B cell (primary cell): ENCODE results near the gene BMP6. TPM values are rescaled to one million over a fixed set of nuclear protein-coding genes. Genes with fewer than 3 reads are reported as not detected.

Experiments
- ATAC-seq: fragments of 200-7000 bp; cut with Tn5 transposase; one replicate; pipeline ENCODE4 v1.10.0; 2021; ENCODE audit warnings: low read depth, mild to moderate bottlenecking, moderate number of reproducible peaks, moderate library complexity
- CTCF ChIA-PET: fragments of 350-600 bp; sonication (Branson Sonifier 250); formaldehyde crosslinking; loops from one replicate; lab custom pipeline; 2021; ENCODE audit warnings: antibody characterized with exemption, inconsistent platforms; lab: Charles Lee
- POLR2A ChIA-PET: fragments of 350-600 bp; sonication (Branson Sonifier 250); formaldehyde crosslinking; loops from one replicate; lab custom pipeline; 2021; ENCODE audit warnings: antibody characterized with exemption; lab: Charles Lee
- DNase-seq: peaks from one replicate; pipeline ENCODE4 v3.0.0; 2013
- H2AFZ ChIP-seq: 2 replicates; pipeline ENCODE4 v1.6.1; 2012; ENCODE audit warnings: mild to moderate bottlenecking, low read depth, low read length; ENCODE audit not compliant: insufficient read depth, poor library complexity, severe bottlenecking
- H3K27ac ChIP-seq, 2 donors: 1 replicate in 1 of 2; 2 replicates in 1 of 2; pipeline ENCODE4 v1.5.1; 2012 to 2013; ENCODE audit warnings: low read length in 2 of 2, mild to moderate bottlenecking in 2 of 2, moderate library complexity in 1 of 2
- H3K27me3 ChIP-seq, 4 experiments: fragments of 200-600 bp in 1 of 4; sonication (generic) in 1 of 4; replicated peaks in 1 of 4; 1 replicate in 2 of 4; 2 replicates in 2 of 4; pipeline versions ENCODE4 v1.6.1 to v1.7.0; 2013 to 2016; ENCODE audit warnings: low read length in 3 of 4, mild to moderate bottlenecking in 2 of 4, mixed read lengths in 1 of 4, moderate library complexity in 1 of 4; ENCODE audit not compliant: insufficient read depth in 4 of 4, control insufficient read depth in 3 of 4; ENCODE audit errors: control extremely low read depth in 1 of 4
- H3K36me3 ChIP-seq, 2 experiments: replicated peaks in 1 of 2; 1 replicate in 1 of 2; 2 replicates in 1 of 2; pipeline versions ENCODE4 v1.6.1 to v1.7.1; 2013; ENCODE audit warnings: low read length in 1 of 2; ENCODE audit not compliant: insufficient read depth in 2 of 2, control insufficient read depth in 1 of 2; ENCODE audit errors: control extremely low read depth in 1 of 2, extremely low read depth in 1 of 2
- H3K4me1 ChIP-seq, 2 donors: fragments of 200-600 bp in 1 of 2; sonication (generic) in 1 of 2; 1 replicate in 1 of 2; 2 replicates in 1 of 2; pipeline versions ENCODE4 v1.5.1 to v1.6.1; 2013 to 2017; ENCODE audit warnings: low read length in 2 of 2; ENCODE audit not compliant: control insufficient read depth in 2 of 2, insufficient read depth in 2 of 2
- H3K4me2 ChIP-seq: replicated peaks from 2 replicates; pipeline ENCODE3; 2012; ENCODE audit warnings: mild to moderate bottlenecking, low read depth, low read length; ENCODE audit not compliant: poor library complexity, severe bottlenecking
- H3K4me3 ChIP-seq, 5 experiments: fragments of 200-600 bp in 1 of 5; sonication (generic) in 1 of 5; 1 replicate in 3 of 5; 2 replicates in 2 of 5; pipeline versions ENCODE4 v1.5.1 to v1.7.0; 2011 to 2016; ENCODE audit warnings: low read length in 4 of 5, mild to moderate bottlenecking in 4 of 5, low read depth in 2 of 5, control low read depth in 1 of 5, moderate library complexity in 1 of 5; ENCODE audit not compliant: insufficient read depth in 1 of 5; ENCODE audit errors: control extremely low read depth in 1 of 5, extremely low read depth in 1 of 5
- H3K79me2 ChIP-seq: fragments of 200-600 bp; sonication (generic); one replicate; pipeline ENCODE4 v1.6.0; 2016; ENCODE audit warnings: low read length; ENCODE audit not compliant: control insufficient read depth, insufficient read depth
- H3K9ac ChIP-seq: fragments of 200-600 bp; sonication (generic); 2 replicates; pipeline ENCODE4 v1.6.1; 2017; ENCODE audit warnings: mild to moderate bottlenecking, low read length, moderate library complexity
- H3K9me3 ChIP-seq, 3 donors: one replicate each; pipeline versions ENCODE4 v1.6.1 to v1.7.1; 2013; ENCODE audit warnings: low read length in 2 of 3; ENCODE audit not compliant: control insufficient read depth in 2 of 3, insufficient read depth in 1 of 3; ENCODE audit errors: control extremely low read depth in 1 of 3
- H4K20me1 ChIP-seq: 2 replicates; pipeline ENCODE4 v1.6.0; 2012; ENCODE audit warnings: mild to moderate bottlenecking, low read length; ENCODE audit not compliant: insufficient read depth, control insufficient read depth, poor library complexity, severe bottlenecking
- H3K27ac Mint-ChIP-seq: one replicate; pipeline ENCODE4 v1.8.0; 2021; ENCODE audit warnings: mixed read lengths
- H3K27me3 Mint-ChIP-seq: one replicate; pipeline ENCODE4 v1.8.0; 2021; ENCODE audit warnings: mixed read lengths
- H3K4me1 Mint-ChIP-seq: one replicate; pipeline ENCODE4 v1.8.0; 2021; ENCODE audit warnings: mixed read lengths
- H3K4me3 Mint-ChIP-seq: one replicate; pipeline ENCODE4 v1.8.0; 2021; ENCODE audit warnings: mixed read lengths
- H3K9me3 Mint-ChIP-seq: one replicate; pipeline ENCODE4 v1.8.0; 2022; ENCODE audit warnings: mixed read lengths; ENCODE audit not compliant: insufficient read depth
- EZH2 ChIP-seq: IDR thresholded peaks from 2 replicates; pipeline ENCODE4 v1.6.1; 2012; ENCODE audit warnings: borderline replicate concordance, low read depth, mild to moderate bottlenecking, moderate library complexity, low read length; ENCODE audit not compliant: insufficient read depth, poor library complexity, severe bottlenecking
- WGBS: methylation state at CpG from one replicate; pipeline ENCODE4 v1.1.5; 2013; ENCODE audit warnings: missing lambda C conversion rate; ENCODE audit not compliant: insufficient coverage; 5-methylcytosine and 5-hydroxymethylcytosine counted together
- intact Hi-C: fragments of 100-400 bp; cut with micrococcal nuclease; formaldehyde crosslinking; loops from one replicate; pipeline ENCODE4 v1.10.0; 2022
- polyA plus RNA-seq: library from polyadenylated mRNA; depleted of rRNA; stranded (reverse); fragments of >200 nt; gene quantifications from 2 replicates; pipeline ENCODE4 v1.2.3, GENCODE V29; 2012
- total RNA-seq, 2 donors: library from RNA; stranded (reverse); fragments of 120-200 nt in 1 of 2; gene quantifications; 1 replicate in 1 of 2; 2 replicates in 1 of 2; pipeline versions ENCODE4 v1.2.3 to v1.2.4, GENCODE V29; 2013 to 2022
- TF ChIP-seq, protein P1 (sequence below): fragments of 200-600 bp; IDR thresholded peaks from one replicate; pipeline ENCODE4 v1.8.0; 2022; ENCODE audit warnings: antibody characterized with exemption, mild to moderate bottlenecking

BMP6 gene
- total and polyA plus RNA-seq, 2 donors (not counting 1 experiment from before 2014, with no cell fraction given): 0.43 to 2.9 TPM

DNA sequence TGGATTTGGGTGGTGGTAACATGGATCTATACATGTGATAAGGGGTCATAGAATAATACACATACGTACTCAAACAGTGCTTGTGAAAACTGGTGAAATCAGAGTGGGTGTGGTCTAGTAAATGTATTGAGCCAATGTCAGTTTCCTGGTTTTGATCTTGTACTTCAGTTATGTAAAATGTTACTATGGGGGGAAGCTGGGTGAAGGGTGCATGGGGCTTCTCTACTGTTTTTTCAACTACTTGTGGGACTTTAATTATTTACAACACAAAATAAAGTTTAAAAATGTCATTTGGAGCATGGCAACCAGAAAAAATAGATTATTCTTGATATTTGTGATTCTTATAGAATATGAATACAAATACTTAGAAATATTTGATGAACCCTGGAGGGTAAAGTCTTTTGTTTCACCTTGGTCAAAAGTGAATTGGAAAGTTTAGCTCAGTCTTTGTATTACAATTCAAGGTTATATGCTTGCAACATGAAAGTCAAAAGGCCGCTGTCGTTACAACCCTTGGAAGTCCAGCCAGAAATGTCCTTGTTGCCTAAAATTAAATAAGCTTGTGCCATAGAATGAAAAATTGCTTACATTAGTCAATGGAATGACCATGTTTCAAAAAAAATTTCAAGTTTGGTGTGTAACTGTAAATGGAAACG lies 110.6 kb downstream of the BMP6 start:
- no peak overlapping the region for H3K27ac ChIP-seq
- intact Hi-C loops: no loop called here
- no peak overlapping the region for H3K27ac Mint-ChIP-seq
- no peak for ATAC-seq
- peaks cover 0 to 3% (median 0%) of the 10 kb centered on the region in 3 donors for H3K9me3 ChIP-seq
- TF ChIP-seq, protein P1, sequence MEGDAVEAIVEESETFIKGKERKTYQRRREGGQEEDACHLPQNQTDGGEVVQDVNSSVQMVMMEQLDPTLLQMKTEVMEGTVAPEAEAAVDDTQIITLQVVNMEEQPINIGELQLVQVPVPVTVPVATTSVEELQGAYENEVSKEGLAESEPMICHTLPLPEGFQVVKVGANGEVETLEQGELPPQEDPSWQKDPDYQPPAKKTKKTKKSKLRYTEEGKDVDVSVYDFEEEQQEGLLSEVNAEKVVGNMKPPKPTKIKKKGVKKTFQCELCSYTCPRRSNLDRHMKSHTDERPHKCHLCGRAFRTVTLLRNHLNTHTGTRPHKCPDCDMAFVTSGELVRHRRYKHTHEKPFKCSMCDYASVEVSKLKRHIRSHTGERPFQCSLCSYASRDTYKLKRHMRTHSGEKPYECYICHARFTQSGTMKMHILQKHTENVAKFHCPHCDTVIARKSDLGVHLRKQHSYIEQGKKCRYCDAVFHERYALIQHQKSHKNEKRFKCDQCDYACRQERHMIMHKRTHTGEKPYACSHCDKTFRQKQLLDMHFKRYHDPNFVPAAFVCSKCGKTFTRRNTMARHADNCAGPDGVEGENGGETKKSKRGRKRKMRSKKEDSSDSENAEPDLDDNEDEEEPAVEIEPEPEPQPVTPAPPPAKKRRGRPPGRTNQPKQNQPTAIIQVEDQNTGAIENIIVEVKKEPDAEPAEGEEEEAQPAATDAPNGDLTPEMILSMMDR: no peak
- TF ChIP-seq EZH2: no peak
- H3K4me1 Mint-ChIP-seq: no peaks in the 10 kb centered on the region
- no peak overlapping the region for H3K4me3 ChIP-seq
- WGBS: 100% methylated on average over 3 of the region's 4 CpGs
- no peak for DNase-seq
- no peak overlapping the region for H3K4me2 ChIP-seq
- no peak overlapping the region for H2AFZ ChIP-seq
- CTCF ChIA-PET: no interaction called here
- H3K4me1 ChIP-seq: no peaks in the 10 kb centered on the region
- no peaks in the 10 kb centered on the region for H3K36me3 ChIP-seq
- POLR2A ChIA-PET: no interaction called here
- H4K20me1 ChIP-seq: no peaks in the 10 kb centered on the region
- no peak overlapping the region for H3K4me3 Mint-ChIP-seq
- no peak overlapping the region for H3K9ac ChIP-seq
- H3K27me3 ChIP-seq: peaks cover 0 to 3% (median 0%) of the 10 kb centered on the region in 4 experiments
- H3K79me2 ChIP-seq: no peaks in the 10 kb centered on the region
- no peaks in the 10 kb centered on the region for H3K9me3 Mint-ChIP-seq
- peaks cover 25% of the 10 kb centered on the region for H3K27me3 Mint-ChIP-seq

- H3K4me3 Mint-ChIP-seq: no peak overlapping the region
- no peak overlapping the region for H2AFZ ChIP-seq
- peaks cover 19% of the 10 kb centered on the region for H3K27me3 Mint-ChIP-seq
Observed at GRCh38 chr6:7841781-7842468, 116.0 kb downstream of the BMP6 start.

More at GRCh38 chr6:7841781-7842468, 116.0 kb downstream of the BMP6 start:
- Histone ChIP-seq H3K4me3 (no peak overlapping the region), H3K27me3 (peaks cover 0 to 3% (median 0%) of the 10 kb centered on the region in 4 experiments), H3K4me2 (no peak overlapping the region), H3K27ac (no peak overlapping the region), H3K36me3 (no peaks in the 10 kb centered on the region), H3K4me1 (no peaks in the 10 kb centered on the region), H3K9ac (no peak overlapping the region), H3K9me3 (peaks cover 0 to 6% (median 0%) of the 10 kb centered on the region in 3 donors), H3K79me2 (no peaks in the 10 kb centered on the region), H4K20me1 (no peaks in the 10 kb centered on the region)
- ATAC-seq (no peak), DNase-seq (no peak)
- WGBS: 88% methylated on average over 2 of the region's 3 CpGs
- ChIA-PET CTCF (no interaction called here), POLR2A (no interaction called here)
- Mint-ChIP-seq H3K9me3 (no peaks in the 10 kb centered on the region), H3K4me1 (no peaks in the 10 kb centered on the region), H3K27ac (no peak overlapping the region)
- intact Hi-C loops: no loop called here
- TF ChIP-seq, protein P1: no peak
- no peak for TF ChIP-seq EZH2
